ENCODE data around the gene TTYH3. TPM values are rescaled to one million over a fixed set of nuclear protein-coding genes. Genes with fewer than 3 reads are reported as not detected.

Gene TTYH3
- total and polyA plus RNA-seq, 9 of the 15 experiments (the other 6 are each of a cell fraction or from before 2014, with no cell fraction given) = 0.01 to 5.5 (median 1.1) TPM

- TF ChIP-seq CREB1 (IDR thresholded peaks at IDR 0.05) = no peak
- TF ChIP-seq CREB1 (CRISPR knock-in tag; IDR thresholded peaks at IDR 0.05) = 0 out of 2 replicates have a peak, but pooled peaks have one; percentile 7
- TF ChIP-seq POLR2AphosphoS2 (IDR thresholded peaks at IDR 0.05; ENCODE audit: low read length) = no peak
- peak; percentile 34; the same call in 1 of the 2 replicates for TF ChIP-seq ZBTB49 (CRISPR knock-in tag; IDR thresholded peaks at IDR 0.05; ENCODE audit: borderline replicate concordance)
- no peak for TF ChIP-seq CEBPB (tag; IDR thresholded peaks at IDR 0.05)
- TF ChIP-seq L3MBTL2 (IDR thresholded peaks at IDR 0.05) = peak; percentile 94
- no peak for TF ChIP-seq TEAD1 (CRISPR knock-in tag; IDR thresholded peaks at IDR 0.05)
- no peak for TF ChIP-seq ASH1L (IDR thresholded peaks at IDR 0.05; ENCODE audit: borderline replicate concordance, low read depth, partially characterized antibody)
- 0 out of 2 replicates have a peak, but pooled peaks have one; percentile 10 for TF ChIP-seq NFIC (IDR thresholded peaks at IDR 0.05)
- no peak for TF ChIP-seq ZBTB1 (CRISPR knock-in tag; IDR thresholded peaks at IDR 0.05; ENCODE audit: borderline replicate concordance, low read depth)
- TF ChIP-seq FOXA3 (CRISPR knock-in tag; conservative IDR thresholded peaks at IDR 0.05 in 1 of 2, IDR thresholded peaks at IDR 0.05 in 1 of 2) = peak in 1 of 2 experiments; percentile 64; a peak in 1 of 4 replicates
- peak; percentile 86 to 87 for TF ChIP-seq E2F6 (IDR thresholded peaks at IDR 0.05; ENCODE audit: borderline replicate concordance in 1 of 2, extremely low read depth in 1 of 2, insufficient read depth in 1 of 2, insufficient read length in 1 of 2, low read depth in 1 of 2, low read length in 1 of 2, poor library complexity in 1 of 2, severe bottlenecking in 1 of 2)
- TF ChIP-seq WHSC1 (IDR thresholded peaks at IDR 0.05; ENCODE audit: low read length) = no peak
- TF ChIP-seq MTA3 (IDR thresholded peaks at IDR 0.05; ENCODE audit: borderline replicate concordance) = no peak
- TF ChIP-seq TCF3 (CRISPR knock-in tag; IDR thresholded peaks at IDR 0.05) = no peak
- TF ChIP-seq SMARCA4 (IDR thresholded peaks at IDR 0.05) = no peak
- TF ChIP-seq TFAP4 (CRISPR knock-in tag; IDR thresholded peaks at IDR 0.05; ENCODE audit: borderline replicate concordance) = peak; percentile 59; the same call in 1 of the 2 replicates
- no peak for TF ChIP-seq ZNF217 (CRISPR knock-in tag; IDR thresholded peaks at IDR 0.05)
- TF ChIP-seq MYC (IDR thresholded peaks at IDR 0.05; ENCODE audit: low read depth, low read length) = peak; percentile 64; the same call in 1 of the 2 replicates
- TF ChIP-seq MYC (CRISPR knock-in tag; IDR thresholded peaks at IDR 0.05; ENCODE audit: borderline replicate concordance, low read depth) = no peak
- no peak for TF ChIP-seq FUS (optimal IDR thresholded peaks at IDR 0.05; ENCODE audit: low read depth, low read length)
Observed at GRCh38 chr7:2660359-2661095, 28.7 kb downstream of the TTYH3 start (continued).
